ENCODE data around the gene SATB1. TPM values are rescaled to one million over a fixed set of nuclear protein-coding genes. Genes with fewer than 3 reads are reported as not detected.

Gene SATB1
- polyA plus RNA-seq, 1 experiment = 10.8 TPM

DNA sequence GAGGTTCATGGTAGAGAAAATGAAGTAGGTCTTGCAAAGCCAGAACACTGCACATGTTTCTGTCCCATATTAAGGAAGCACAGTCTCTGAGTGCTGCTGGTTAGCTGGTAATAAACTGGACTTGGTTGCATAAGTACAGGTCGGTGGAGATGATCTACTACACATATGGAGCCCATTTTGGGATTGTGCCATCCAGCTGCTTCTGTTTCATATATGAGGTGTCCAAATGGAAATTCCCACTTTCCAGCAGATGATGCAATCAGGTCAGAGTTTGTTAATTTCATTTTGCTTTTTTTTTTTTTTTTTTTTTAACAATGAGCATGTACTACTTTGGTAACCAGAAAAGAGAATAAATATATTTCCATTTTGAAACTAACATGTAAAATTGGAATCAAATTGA is 122.6 kb downstream of the SATB1 start:
- H3K36me3 ChIP-seq (ENCODE audit: control insufficient read depth, insufficient read depth, low read length) = no peaks in the 10 kb centered on the region
- CTCF ChIA-PET = no interaction called here
- H3K4me3 ChIP-seq (ENCODE audit: low read depth, low read length) = no peak overlapping the region
- TF ChIP-seq, protein P1, sequence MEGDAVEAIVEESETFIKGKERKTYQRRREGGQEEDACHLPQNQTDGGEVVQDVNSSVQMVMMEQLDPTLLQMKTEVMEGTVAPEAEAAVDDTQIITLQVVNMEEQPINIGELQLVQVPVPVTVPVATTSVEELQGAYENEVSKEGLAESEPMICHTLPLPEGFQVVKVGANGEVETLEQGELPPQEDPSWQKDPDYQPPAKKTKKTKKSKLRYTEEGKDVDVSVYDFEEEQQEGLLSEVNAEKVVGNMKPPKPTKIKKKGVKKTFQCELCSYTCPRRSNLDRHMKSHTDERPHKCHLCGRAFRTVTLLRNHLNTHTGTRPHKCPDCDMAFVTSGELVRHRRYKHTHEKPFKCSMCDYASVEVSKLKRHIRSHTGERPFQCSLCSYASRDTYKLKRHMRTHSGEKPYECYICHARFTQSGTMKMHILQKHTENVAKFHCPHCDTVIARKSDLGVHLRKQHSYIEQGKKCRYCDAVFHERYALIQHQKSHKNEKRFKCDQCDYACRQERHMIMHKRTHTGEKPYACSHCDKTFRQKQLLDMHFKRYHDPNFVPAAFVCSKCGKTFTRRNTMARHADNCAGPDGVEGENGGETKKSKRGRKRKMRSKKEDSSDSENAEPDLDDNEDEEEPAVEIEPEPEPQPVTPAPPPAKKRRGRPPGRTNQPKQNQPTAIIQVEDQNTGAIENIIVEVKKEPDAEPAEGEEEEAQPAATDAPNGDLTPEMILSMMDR (IDR thresholded peaks at IDR 0.05; ENCODE audit: insufficient read depth, low read depth, low read length) = no peak
- peak; percentile 14 for DNase-seq (ENCODE audit: low read depth)
- POLR2A ChIA-PET = interaction anchor here (0.5 kb wide), 1 partner anchor 327 kb away, joined by 3 read pairs; no protein-coding TSS in a partner anchor
- H3K27me3 ChIP-seq (ENCODE audit: control insufficient read depth, insufficient read depth, low read length) = no peaks in the 10 kb centered on the region

DNA sequence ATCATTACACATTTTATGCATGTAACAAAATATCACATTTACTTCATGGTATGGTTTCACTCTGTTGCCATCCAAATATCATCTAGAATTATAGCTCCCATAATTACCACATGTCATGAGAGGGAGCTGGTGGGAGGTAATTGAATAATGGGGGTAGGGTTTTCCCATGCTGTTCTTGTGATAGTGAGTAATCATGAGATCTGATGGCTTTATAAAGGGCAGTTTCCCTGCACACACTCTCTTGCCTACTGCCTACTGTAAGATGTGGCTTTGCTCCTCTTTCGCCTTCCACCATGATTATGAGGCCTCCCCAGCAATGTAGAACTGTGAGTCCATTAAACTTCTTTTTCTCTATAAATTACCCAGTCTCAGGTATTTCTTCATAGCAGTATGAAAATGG is 123.4 kb downstream of the SATB1 start:
- ChIA-PET POLR2A (interaction anchor here (0.5 kb wide), 1 partner anchor 327 kb away, joined by 3 read pairs; no protein-coding TSS in a partner anchor), CTCF (no interaction called here)
- H3K36me3 ChIP-seq (ENCODE audit: control insufficient read depth, insufficient read depth, low read length) = no peaks in the 10 kb centered on the region
- TF ChIP-seq, protein P1 (IDR thresholded peaks at IDR 0.05; ENCODE audit: insufficient read depth, low read depth, low read length) = no peak
- no peak for DNase-seq (ENCODE audit: low read depth)
- no peak overlapping the region for H3K4me3 ChIP-seq (ENCODE audit: low read depth, low read length)
- no peaks in the 10 kb centered on the region for H3K27me3 ChIP-seq (ENCODE audit: control insufficient read depth, insufficient read depth, low read length)

DNA sequence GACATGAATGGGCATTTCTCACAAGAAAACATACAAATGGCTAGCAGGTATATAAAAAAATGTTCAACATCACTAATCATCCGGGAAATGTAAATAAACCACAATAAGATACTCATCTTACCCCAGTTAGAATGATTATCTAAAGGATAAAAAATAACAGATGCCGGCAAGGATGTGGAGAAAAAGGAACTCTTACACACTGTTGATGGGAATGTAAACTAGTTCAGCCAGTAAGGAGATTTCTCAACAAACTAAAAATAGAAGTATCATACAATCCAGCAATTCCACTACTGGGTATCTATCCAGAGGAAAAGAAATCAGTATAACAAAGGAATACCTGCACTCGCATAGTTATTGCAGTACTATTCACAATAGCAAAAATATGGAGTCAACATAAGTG is 124.2 kb downstream of the SATB1 start:
- TF ChIP-seq, protein P1 (IDR thresholded peaks at IDR 0.05; ENCODE audit: insufficient read depth, low read depth, low read length) = no peak
- H3K36me3 ChIP-seq (ENCODE audit: control insufficient read depth, insufficient read depth, low read length) = no peaks in the 10 kb centered on the region
- no peak overlapping the region for H3K4me3 ChIP-seq (ENCODE audit: low read depth, low read length)
- ChIA-PET POLR2A (no interaction called here), CTCF (no interaction called here)
- H3K27me3 ChIP-seq (ENCODE audit: control insufficient read depth, insufficient read depth, low read length) = no peaks in the 10 kb centered on the region
- DNase-seq (ENCODE audit: low read depth) = peak; percentile 10

DNA sequence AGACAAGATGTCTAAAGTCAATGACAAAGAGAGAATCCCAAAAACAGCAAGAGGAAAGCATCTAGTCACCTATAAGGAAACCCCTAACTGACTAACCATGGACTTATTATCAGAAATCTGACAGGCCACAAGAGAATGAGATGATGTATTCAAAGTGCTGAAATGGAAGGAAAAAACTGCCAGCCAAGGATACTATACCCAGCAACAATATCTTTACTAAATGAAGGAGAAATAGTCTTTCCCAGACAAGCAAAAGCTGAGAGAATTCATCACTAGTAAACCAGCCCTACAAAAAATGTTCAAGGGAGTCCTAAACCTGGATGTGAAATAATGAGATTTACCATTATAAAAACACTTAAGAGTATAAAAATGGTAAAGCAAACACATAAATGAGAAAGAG is 128.0 kb downstream of the SATB1 start:
- ChIA-PET POLR2A (no interaction called here), CTCF (no interaction called here)
- DNase-seq (ENCODE audit: low read depth) = no peak
- TF ChIP-seq, protein P1 (IDR thresholded peaks at IDR 0.05; ENCODE audit: insufficient read depth, low read depth, low read length) = no peak
- Histone ChIP-seq H3K4me3 (ENCODE audit: low read depth, low read length) (no peak overlapping the region), H3K27me3 (ENCODE audit: control insufficient read depth, insufficient read depth, low read length) (no peaks in the 10 kb centered on the region), H3K36me3 (ENCODE audit: control insufficient read depth, insufficient read depth, low read length) (no peaks in the 10 kb centered on the region)
